HG03342 (cell line): ENCODE measurements around the gene PYGO2.
"Not testable (repeated sequence)": the region's sequence is repeated elsewhere in the genome, so short reads cannot be mapped to it uniquely, and the experiment has no call there.

Experiments
- ATAC-seq: cut with Tn5 transposase; IDR thresholded peaks from one replicate; pipeline ENCODE4 v1.9.1; 2021; ENCODE audit warnings: mild to moderate bottlenecking, moderate library complexity; ENCODE audit not compliant: unreplicated experiment

Gene PYGO2

GRCh38 chr1:154925335-154926170 lies 36.0 kb downstream of the PYGO2 start:
- ATAC-seq, result no peak

DNA sequence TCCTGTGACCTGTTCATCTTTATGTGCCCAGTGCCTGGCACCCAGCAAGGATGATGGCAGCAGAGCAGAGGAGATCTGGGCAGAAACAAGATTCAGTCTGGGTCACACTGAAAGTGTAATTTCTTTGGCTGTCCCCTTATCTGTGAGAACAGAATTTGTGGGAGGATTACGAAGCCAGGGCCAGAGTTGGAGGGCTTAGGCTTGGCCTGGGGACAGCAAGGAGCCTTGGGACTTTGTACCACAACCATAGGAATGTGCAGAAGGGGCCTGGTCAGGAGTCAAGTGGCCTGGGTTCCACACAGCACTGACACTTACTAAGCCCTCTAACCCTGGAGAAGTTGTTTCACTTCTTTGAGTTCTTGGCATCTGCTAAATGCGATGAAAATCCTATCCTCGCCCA lies 37.9 kb downstream of the PYGO2 start:
- ATAC-seq, result no peak

GRCh38 chr1:154913273-154913672 lies 48.3 kb downstream of the PYGO2 start:
- ATAC-seq, result no peak

DNA sequence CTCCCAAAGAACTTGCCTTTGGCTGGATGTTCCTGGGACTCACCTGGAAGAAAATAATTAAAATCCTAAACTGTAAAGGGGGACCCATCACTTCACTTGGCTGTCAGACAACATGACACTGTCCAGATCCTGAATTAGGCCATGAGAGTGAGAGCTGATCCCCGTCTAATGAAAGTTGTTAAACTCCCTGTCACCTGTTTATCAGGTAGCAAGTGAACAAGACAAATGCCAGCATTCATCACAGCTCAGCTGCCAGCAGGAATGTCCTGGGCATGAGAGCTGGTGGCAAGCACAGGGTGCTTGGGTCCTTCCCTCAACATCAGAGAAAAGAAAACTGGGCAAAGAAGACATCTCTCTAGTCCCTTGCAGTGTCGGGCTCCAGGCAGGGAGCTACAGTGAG lies 48.8 kb downstream of the PYGO2 start:
- ATAC-seq, result no peak

DNA sequence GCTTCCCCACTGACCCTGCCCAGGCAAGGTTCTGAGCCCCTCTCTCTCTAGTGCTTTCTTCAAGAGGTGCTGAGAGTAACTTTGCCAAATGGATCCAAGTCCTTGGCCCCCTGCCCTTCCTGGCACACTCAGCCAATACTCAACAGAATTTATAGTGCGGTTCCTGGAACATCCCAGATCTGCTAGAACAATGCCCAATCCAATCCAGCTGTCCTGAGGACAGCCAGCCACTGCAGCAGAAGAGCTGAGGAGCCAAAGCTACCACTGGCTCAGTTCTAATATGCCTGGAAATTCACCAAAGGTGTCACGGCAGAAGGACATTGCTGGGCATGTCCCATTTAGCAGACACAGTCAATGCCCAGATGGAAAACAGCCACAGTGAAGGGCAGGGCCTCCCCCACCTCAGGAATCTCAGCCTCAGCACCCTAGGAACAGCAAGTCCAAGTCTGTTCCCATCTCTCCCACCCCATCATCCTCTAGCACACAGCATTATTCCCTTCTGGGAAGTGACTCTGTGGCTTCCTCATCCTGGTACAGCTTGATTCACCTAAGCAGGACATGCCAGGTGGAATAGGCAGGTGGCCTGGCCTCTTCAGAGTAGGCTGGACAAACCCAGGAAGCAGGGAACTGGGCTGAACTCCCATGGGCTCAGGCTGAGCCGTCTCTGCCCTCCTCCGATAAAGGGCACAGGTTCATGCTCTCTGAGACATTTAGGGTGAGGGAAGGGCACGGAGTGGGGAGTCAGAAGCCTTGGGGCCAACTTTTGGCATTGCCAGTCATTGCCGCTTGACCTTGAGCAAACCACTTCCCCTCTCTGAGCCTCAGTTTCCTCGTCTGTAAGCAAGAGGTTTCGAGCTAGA lies 49.7 kb downstream of the PYGO2 start:
- ATAC-seq, result no peak

- no peak for ATAC-seq
These were observed 50.7 kb downstream of the PYGO2 start for GRCh38 chr1:154910851-154911250.

DNA sequence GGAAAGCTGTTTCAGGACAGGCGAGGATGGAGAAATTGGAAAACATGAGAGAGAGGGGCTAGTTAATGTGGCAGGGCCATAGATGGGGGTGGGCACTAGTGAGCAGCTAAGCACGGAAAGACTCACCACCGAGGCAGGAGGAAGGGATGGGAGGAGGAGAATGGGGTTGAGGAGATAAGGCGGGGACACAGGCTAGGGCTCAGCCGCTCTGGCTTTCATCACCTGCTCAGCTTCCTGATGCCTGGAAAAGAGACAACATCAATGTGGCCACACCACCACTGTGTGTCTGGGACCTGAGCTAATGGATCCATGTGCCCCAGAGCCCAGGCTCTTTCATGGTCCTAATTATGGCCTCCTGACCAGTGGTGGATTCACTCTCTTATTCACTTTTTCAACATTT lies 52.6 kb downstream of the PYGO2 start:
- no peak for ATAC-seq

DNA sequence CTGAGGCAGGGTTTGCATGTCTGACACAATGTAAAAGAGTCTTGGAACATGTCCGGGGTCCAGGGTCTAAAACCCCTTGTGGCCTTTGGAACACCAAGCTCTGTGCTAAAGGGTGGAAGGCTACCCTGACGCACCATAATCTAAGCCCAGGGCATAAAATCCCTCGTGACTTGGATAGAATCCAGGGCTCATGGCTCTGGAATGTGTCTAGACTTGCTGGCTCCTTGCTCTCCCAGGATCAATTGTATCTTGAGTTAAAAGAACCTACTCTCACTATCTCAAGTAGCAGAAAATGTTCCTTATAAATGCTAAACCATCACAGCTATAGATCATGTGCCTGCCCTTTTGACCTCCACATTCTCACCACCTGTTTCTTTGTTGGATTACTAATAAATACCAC lies 53.5 kb downstream of the PYGO2 start:
- not testable (repeated sequence) for ATAC-seq
